Measurements from ENCODE around the gene UBE3B.

DNA sequence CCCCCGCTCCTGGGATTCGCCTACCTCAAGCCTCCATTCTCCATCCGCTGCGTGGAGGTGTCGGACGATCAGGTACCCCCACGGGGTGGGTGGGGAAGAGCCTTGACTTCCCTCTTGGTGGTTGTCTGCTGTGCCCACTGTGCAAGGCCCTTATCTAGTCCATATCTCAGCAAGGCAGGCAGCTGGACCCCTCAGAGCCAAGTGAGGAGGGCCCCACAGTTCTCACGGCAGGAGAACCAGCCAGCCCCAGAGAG, 56.0 kb downstream of the UBE3B start:
- TF ChIP-seq, protein P1, sequence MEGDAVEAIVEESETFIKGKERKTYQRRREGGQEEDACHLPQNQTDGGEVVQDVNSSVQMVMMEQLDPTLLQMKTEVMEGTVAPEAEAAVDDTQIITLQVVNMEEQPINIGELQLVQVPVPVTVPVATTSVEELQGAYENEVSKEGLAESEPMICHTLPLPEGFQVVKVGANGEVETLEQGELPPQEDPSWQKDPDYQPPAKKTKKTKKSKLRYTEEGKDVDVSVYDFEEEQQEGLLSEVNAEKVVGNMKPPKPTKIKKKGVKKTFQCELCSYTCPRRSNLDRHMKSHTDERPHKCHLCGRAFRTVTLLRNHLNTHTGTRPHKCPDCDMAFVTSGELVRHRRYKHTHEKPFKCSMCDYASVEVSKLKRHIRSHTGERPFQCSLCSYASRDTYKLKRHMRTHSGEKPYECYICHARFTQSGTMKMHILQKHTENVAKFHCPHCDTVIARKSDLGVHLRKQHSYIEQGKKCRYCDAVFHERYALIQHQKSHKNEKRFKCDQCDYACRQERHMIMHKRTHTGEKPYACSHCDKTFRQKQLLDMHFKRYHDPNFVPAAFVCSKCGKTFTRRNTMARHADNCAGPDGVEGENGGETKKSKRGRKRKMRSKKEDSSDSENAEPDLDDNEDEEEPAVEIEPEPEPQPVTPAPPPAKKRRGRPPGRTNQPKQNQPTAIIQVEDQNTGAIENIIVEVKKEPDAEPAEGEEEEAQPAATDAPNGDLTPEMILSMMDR (IDR thresholded peaks at IDR 0.05) = no peak
- no peak for TF ChIP-seq POLR2A (IDR thresholded peaks at IDR 0.05)

All from lower leg skin (tissue), 3 donors.